Parathyroid adenoma (tissue), 2 donors: ENCODE data around the gene NYAP2.

Experiments
- H2AFZ ChIP-seq: fragments of 300-600 bp; sonication (generic); one replicate; pipeline ENCODE4 v1.7.0; 2017; ENCODE audit warnings: antibody characterized with exemption, mild to moderate bottlenecking
- H3K27ac ChIP-seq: fragments of 300-600 bp; sonication (generic); one replicate; pipeline ENCODE4 v1.7.0; 2017
- H3K27me3 ChIP-seq: fragments of 300-600 bp; sonication (generic); one replicate; pipeline ENCODE4 v1.7.0; 2017; ENCODE audit warnings: low read length; ENCODE audit not compliant: control insufficient read depth, insufficient read depth
- H3K36me3 ChIP-seq: fragments of 300-600 bp; sonication (generic); one replicate; pipeline ENCODE4 v1.7.0; 2017; ENCODE audit warnings: low read length; ENCODE audit not compliant: control insufficient read depth, insufficient read depth
- H3K4me1 ChIP-seq: fragments of 300-600 bp; sonication (generic); one replicate; pipeline ENCODE4 v1.7.0; 2017; ENCODE audit warnings: control low read depth
- H3K4me2 ChIP-seq: fragments of 300-600 bp; sonication (generic); one replicate; pipeline ENCODE4 v1.7.0; 2017; ENCODE audit warnings: low read length
- H3K4me3 ChIP-seq: fragments of 300-600 bp; sonication (generic); one replicate; pipeline ENCODE4 v1.7.0; 2017; ENCODE audit warnings: low read depth, low read length
- H3K79me2 ChIP-seq: fragments of 300-600 bp; sonication (generic); one replicate; pipeline ENCODE4 v1.7.0; 2017; ENCODE audit warnings: control low read depth
- H3K9ac ChIP-seq: fragments of 300-600 bp; sonication (generic); one replicate; pipeline ENCODE4 v1.7.0; 2017; ENCODE audit warnings: mild to moderate bottlenecking
- H3K9me3 ChIP-seq: fragments of 300-600 bp; sonication (generic); one replicate; pipeline ENCODE4 v1.7.0; 2017; ENCODE audit warnings: low read length; ENCODE audit not compliant: control insufficient read depth
- TF ChIP-seq, protein P1 (sequence below): fragments of 300-600 bp; sonication (generic); IDR thresholded peaks from one replicate; pipeline ENCODE4 v1.7.0; 2017; ENCODE audit warnings: antibody characterized with exemption, mild to moderate bottlenecking
- donor health status: primary hyperparathyroidism.

NYAP2 gene

DNA sequence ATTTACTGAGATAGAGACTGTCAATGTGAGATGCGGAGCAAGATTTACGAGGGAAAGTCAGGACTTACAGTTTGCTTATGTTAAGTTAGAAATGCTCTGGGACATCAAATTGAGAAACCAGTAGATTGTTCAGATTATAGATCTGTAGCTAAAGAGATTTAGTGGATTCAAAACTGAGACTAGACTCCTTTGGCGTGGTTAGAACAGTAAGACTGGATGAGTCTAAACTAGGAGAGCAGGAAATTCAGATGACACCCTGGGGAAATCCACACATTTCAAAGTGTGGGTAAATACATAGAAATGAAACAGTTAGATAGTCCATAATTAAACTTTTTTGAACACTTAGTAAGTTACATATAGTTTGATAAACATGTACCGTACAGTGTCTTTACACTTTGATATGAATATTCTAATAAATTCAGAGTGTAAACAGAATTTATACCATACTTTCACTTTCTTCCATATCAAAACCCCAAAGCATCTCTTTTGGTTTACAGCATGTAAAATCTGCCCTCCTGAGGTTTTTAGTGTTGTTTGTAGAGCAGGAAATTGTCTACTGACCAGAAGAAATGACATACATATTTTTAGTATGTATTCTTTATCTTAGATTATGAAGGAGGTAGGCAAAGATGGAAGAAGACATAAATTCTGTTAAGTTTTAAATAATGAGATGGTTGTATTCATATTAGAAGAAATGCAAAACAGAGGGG lies 231.5 kb downstream of the NYAP2 start:
- Histone ChIP-seq H3K9me3 (no peaks in the 10 kb centered on the region), H3K4me3 (no peak overlapping the region), H2AFZ (no peak overlapping the region), H3K4me1 (no peaks in the 10 kb centered on the region), H3K4me2 (no peak overlapping the region), H3K36me3 (no peaks in the 10 kb centered on the region), H3K79me2 (no peaks in the 10 kb centered on the region), H3K27me3 (no peaks in the 10 kb centered on the region), H3K27ac (no peak overlapping the region), H3K9ac (no peak overlapping the region)
- TF ChIP-seq, protein P1, sequence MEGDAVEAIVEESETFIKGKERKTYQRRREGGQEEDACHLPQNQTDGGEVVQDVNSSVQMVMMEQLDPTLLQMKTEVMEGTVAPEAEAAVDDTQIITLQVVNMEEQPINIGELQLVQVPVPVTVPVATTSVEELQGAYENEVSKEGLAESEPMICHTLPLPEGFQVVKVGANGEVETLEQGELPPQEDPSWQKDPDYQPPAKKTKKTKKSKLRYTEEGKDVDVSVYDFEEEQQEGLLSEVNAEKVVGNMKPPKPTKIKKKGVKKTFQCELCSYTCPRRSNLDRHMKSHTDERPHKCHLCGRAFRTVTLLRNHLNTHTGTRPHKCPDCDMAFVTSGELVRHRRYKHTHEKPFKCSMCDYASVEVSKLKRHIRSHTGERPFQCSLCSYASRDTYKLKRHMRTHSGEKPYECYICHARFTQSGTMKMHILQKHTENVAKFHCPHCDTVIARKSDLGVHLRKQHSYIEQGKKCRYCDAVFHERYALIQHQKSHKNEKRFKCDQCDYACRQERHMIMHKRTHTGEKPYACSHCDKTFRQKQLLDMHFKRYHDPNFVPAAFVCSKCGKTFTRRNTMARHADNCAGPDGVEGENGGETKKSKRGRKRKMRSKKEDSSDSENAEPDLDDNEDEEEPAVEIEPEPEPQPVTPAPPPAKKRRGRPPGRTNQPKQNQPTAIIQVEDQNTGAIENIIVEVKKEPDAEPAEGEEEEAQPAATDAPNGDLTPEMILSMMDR = no peak

DNA sequence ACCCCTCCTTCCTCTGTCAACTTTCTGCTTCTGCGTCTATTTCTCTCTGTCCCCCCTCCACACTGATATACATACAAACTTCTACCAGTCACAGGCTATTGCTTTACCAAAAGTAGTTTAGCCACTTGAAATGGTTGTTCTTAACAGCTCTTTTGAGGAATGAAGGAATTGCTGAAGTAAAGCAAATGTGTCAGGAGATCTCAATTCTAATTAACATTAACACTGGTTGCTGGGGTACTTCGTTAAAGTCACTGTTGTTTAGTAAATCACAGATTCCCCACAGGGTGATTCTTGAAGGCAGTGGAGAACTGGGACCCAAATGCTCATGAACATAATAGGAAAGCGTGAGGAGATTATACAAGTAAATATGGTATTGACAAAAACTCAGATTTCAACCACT lies 232.8 kb downstream of the NYAP2 start:
- Histone ChIP-seq H3K36me3 (no peaks in the 10 kb centered on the region), H3K4me1 (no peaks in the 10 kb centered on the region), H3K4me3 (no peak overlapping the region), H3K27ac (no peak overlapping the region), H2AFZ (no peak overlapping the region), H3K9me3 (no peaks in the 10 kb centered on the region), H3K9ac (no peak overlapping the region), H3K4me2 (no peak overlapping the region), H3K27me3 (no peaks in the 10 kb centered on the region), H3K79me2 (no peaks in the 10 kb centered on the region)
- TF ChIP-seq, protein P1 = no peak

DNA sequence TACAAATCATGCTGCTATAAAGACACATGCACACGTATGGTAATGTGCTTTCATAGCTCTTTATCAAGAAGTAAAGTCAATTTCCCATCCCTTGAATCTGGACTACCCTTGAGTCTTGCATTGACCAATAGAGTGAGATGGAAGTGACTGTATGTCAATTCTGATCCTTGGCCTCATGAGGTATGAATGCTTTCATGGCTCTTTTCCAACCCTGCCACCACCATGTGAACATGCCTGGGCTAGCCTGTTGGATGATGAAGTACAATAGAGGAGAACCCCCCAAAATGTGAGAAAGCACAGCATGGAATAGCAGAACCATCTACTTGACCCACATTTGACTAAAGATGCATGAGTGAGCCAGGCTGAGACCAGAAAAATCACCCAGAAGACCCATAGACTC lies 237.0 kb downstream of the NYAP2 start:
- no peak overlapping the region for H3K4me3 ChIP-seq
- H2AFZ ChIP-seq = no peak overlapping the region

DNA sequence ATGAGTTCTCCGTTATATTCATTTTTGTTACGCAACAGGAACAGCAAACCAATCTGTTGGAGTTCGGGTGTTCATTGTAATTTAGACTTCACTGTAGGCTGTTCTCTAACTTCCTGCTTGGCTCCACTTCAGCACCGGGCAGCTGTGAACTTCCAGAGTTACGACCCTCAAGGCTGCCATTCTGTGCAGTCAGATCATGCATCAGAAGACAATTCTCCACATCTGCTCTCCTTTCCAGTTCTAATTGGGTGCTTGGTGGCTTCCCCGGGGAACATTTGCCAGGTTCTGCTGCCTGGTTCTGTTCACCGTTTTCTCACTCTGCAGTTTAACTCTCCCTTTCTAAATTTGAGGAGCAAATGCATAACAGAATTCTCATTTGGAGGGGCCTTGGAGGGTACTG lies 237.7 kb downstream of the NYAP2 start:
- Histone ChIP-seq H3K27me3 (no peaks in the 10 kb centered on the region), H3K27ac (no peak overlapping the region), H3K4me3 (no peak overlapping the region), H3K9ac (no peak overlapping the region), H3K36me3 (no peaks in the 10 kb centered on the region), H3K4me1 (no peaks in the 10 kb centered on the region), H3K79me2 (no peaks in the 10 kb centered on the region), H2AFZ (no peak overlapping the region), H3K4me2 (no peak overlapping the region), H3K9me3 (no peaks in the 10 kb centered on the region)
- TF ChIP-seq, protein P1 = no peak

More for the DNA sequence above, 237.0 kb downstream of the NYAP2 start:
- no peak overlapping the region for H3K9ac ChIP-seq
- H3K36me3 ChIP-seq = no peaks in the 10 kb centered on the region
- TF ChIP-seq, protein P1 = no peak
- no peaks in the 10 kb centered on the region for H3K4me1 ChIP-seq
- no peaks in the 10 kb centered on the region for H3K9me3 ChIP-seq
- H3K79me2 ChIP-seq = no peaks in the 10 kb centered on the region
- no peak overlapping the region for H3K4me2 ChIP-seq
- no peaks in the 10 kb centered on the region for H3K27me3 ChIP-seq
- no peak overlapping the region for H3K27ac ChIP-seq

DNA sequence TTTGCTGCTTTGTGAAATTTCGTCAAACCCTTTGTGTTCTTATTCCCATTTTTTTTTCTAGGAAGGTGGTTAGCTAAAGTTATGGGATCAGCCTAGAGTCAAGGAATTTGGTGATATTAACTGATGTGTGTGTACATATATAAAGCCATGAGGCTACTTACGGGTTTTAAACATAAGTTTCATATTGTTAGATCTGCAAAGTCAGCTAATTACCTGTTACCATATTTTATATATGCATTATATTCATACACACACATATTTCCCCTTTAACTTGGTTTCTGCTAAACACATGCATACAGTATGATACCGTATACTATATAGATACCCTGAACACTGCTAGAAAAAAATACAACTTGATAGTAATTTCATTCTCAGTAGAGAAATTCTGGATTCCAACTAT lies 241.0 kb downstream of the NYAP2 start:
- no peak overlapping the region for H3K4me3 ChIP-seq
- H3K9me3 ChIP-seq = no peaks in the 10 kb centered on the region
- H3K4me2 ChIP-seq = no peak overlapping the region
- TF ChIP-seq, protein P1 = no peak
- H3K9ac ChIP-seq = no peak overlapping the region
- H3K4me1 ChIP-seq = no peaks in the 10 kb centered on the region
- no peak overlapping the region for H2AFZ ChIP-seq
- H3K27ac ChIP-seq = no peak overlapping the region
- no peaks in the 10 kb centered on the region for H3K36me3 ChIP-seq
- no peaks in the 10 kb centered on the region for H3K27me3 ChIP-seq
- H3K79me2 ChIP-seq = no peaks in the 10 kb centered on the region
